ENCODE data around the gene UBE2L5. TPM values are rescaled to one million over a fixed set of nuclear protein-coding genes. Genes with fewer than 3 reads are reported as not detected.
"Not testable (repeated sequence)": the region's sequence is repeated elsewhere in the genome, so short reads cannot be mapped to it uniquely, and the experiment has no call there.

Gene UBE2L5
- polyA plus RNA-seq, 1 donor from 2014 or later = not detected

DNA sequence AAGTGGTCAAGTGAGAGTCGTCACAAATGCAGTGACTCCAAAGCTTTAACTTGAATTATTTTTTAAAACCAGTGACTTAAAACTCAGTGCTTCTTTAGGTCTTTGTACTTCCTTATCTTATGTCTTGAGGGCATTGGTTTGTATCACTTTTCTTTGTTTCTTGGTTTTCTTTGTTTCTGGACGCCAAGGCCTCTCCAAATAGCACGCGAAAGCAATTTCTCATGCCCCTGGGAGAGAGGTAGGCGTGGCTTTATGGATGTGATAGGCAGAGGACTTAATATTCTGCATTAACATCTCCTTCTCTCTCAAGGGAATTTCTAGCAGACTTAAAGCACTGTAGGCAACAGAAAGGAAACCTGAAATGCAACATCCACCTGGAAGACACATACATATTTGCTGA lies 20.6 kb downstream of the UBE2L5 start:
- H3F3A ChIP-seq (ENCODE audit: insufficient read depth, low read length, poor library complexity, severe bottlenecking) = no peaks in the 10 kb centered on the region
- no peaks in the 10 kb centered on the region for H3K36me3 ChIP-seq (ENCODE audit: insufficient read depth, low read length)
- H3K9me2 ChIP-seq (ENCODE audit: insufficient read depth, low read length) = no peaks in the 10 kb centered on the region
- no peaks in the 10 kb centered on the region for H3K27me3 ChIP-seq (ENCODE audit: insufficient read depth, low read depth, low read length)
- H3K27ac ChIP-seq (ENCODE audit: low read length) = no peak overlapping the region
- no peak overlapping the region for H3K9ac ChIP-seq (ENCODE audit: low read length)
- no peak overlapping the region for H3K4me2 ChIP-seq (ENCODE audit: low read length)
- H3K9me3 ChIP-seq (ENCODE audit: low read length) = no peaks in the 10 kb centered on the region
- no peak overlapping the region for H3K4me3 ChIP-seq (ENCODE audit: low read length)
- H2AFZ ChIP-seq (ENCODE audit: low read depth, low read length) = no peak overlapping the region
- TF ChIP-seq, protein P1, sequence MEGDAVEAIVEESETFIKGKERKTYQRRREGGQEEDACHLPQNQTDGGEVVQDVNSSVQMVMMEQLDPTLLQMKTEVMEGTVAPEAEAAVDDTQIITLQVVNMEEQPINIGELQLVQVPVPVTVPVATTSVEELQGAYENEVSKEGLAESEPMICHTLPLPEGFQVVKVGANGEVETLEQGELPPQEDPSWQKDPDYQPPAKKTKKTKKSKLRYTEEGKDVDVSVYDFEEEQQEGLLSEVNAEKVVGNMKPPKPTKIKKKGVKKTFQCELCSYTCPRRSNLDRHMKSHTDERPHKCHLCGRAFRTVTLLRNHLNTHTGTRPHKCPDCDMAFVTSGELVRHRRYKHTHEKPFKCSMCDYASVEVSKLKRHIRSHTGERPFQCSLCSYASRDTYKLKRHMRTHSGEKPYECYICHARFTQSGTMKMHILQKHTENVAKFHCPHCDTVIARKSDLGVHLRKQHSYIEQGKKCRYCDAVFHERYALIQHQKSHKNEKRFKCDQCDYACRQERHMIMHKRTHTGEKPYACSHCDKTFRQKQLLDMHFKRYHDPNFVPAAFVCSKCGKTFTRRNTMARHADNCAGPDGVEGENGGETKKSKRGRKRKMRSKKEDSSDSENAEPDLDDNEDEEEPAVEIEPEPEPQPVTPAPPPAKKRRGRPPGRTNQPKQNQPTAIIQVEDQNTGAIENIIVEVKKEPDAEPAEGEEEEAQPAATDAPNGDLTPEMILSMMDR (IDR thresholded peaks at IDR 0.05; ENCODE audit: poor library complexity, severe bottlenecking) = no peak
- TF ChIP-seq RAD21 (conservative IDR thresholded peaks at IDR 0.05) = no peak
- TF ChIP-seq, protein P2, sequence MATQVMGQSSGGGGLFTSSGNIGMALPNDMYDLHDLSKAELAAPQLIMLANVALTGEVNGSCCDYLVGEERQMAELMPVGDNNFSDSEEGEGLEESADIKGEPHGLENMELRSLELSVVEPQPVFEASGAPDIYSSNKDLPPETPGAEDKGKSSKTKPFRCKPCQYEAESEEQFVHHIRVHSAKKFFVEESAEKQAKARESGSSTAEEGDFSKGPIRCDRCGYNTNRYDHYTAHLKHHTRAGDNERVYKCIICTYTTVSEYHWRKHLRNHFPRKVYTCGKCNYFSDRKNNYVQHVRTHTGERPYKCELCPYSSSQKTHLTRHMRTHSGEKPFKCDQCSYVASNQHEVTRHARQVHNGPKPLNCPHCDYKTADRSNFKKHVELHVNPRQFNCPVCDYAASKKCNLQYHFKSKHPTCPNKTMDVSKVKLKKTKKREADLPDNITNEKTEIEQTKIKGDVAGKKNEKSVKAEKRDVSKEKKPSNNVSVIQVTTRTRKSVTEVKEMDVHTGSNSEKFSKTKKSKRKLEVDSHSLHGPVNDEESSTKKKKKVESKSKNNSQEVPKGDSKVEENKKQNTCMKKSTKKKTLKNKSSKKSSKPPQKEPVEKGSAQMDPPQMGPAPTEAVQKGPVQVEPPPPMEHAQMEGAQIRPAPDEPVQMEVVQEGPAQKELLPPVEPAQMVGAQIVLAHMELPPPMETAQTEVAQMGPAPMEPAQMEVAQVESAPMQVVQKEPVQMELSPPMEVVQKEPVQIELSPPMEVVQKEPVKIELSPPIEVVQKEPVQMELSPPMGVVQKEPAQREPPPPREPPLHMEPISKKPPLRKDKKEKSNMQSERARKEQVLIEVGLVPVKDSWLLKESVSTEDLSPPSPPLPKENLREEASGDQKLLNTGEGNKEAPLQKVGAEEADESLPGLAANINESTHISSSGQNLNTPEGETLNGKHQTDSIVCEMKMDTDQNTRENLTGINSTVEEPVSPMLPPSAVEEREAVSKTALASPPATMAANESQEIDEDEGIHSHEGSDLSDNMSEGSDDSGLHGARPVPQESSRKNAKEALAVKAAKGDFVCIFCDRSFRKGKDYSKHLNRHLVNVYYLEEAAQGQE (IDR thresholded peaks at IDR 0.05; ENCODE audit: borderline replicate concordance) = no peak
- no peak for TF ChIP-seq EP300 (conservative IDR thresholded peaks at IDR 0.05; ENCODE audit: poor library complexity, severe bottlenecking)
- TF ChIP-seq POLR2AphosphoS5 (IDR thresholded peaks at IDR 0.05) = no peak
- TF ChIP-seq TAF1 (IDR thresholded peaks at IDR 0.05; ENCODE audit: low read depth) = no peak
- no peak for TF ChIP-seq SMC3 (conservative IDR thresholded peaks at IDR 0.05; ENCODE audit: poor library complexity)
- TF ChIP-seq MXI1 (conservative IDR thresholded peaks at IDR 0.05; ENCODE audit: poor library complexity, severe bottlenecking) = no peak
- H3K79me2 ChIP-seq (replicated peaks; ENCODE audit: insufficient read depth, low read length) = no peaks in the 10 kb centered on the region
- no peaks in the 10 kb centered on the region for H4K20me1 ChIP-seq (ENCODE audit: insufficient read depth)

DNA sequence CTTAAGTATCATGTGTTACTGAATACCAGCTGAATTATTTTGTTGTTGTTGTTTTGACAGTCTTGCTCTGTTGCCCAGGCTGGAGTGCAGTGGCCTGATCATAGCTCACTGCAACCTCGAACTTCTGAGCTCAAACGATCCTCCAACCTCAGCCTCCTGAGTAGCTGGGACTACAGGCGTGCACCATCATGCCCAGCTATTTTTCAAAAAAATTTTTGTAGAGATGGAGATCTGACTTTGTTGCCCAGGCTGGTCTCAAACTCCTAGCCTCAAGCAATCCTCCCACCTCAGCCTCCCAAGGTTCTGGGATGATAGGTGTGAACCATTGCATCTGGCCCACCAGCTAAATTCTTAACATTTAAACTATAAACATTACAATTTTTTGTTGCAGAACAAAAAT lies 21.2 kb downstream of the UBE2L5 start:
- H3K9me3 ChIP-seq (ENCODE audit: low read length); H3K36me3 ChIP-seq (ENCODE audit: insufficient read depth, low read length); H2AFZ ChIP-seq (ENCODE audit: low read depth, low read length); H3K4me2 ChIP-seq (ENCODE audit: low read length); H3K79me2 ChIP-seq (replicated peaks; ENCODE audit: insufficient read depth, low read length); H3K4me3 ChIP-seq (ENCODE audit: low read length); H3K27me3 ChIP-seq (ENCODE audit: insufficient read depth, low read depth, low read length); H3F3A ChIP-seq (ENCODE audit: insufficient read depth, low read length, poor library complexity, severe bottlenecking); H3K9ac ChIP-seq (ENCODE audit: low read length); H3K9me2 ChIP-seq (ENCODE audit: insufficient read depth, low read length); H3K27ac ChIP-seq (ENCODE audit: low read length); H4K20me1 ChIP-seq (ENCODE audit: insufficient read depth): not testable (repeated sequence)

DNA sequence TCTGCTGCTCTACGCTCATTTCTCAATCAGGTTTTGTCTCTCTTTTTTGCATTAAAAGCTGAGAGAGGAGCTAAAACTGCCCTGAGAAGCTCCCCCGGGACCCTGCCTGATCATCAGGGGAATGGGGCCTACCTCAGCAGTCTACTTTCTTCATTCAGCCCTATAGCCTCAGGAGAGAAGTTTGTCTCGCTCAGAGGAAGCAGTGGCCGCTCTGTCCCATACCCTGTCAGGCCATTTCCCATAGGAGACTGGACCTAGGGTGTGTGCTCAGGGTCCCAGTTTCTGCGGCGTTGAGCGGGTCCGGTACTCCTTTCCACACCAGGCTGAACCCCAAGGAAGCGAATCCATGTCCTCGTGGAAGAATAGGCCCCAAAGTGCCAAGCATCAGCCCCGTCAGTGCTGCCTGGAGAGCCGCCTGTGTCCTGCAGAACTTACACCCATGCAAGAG lies 21.7 kb downstream of the UBE2L5 start:
- Histone ChIP-seq H3K4me3 (ENCODE audit: low read length) (no peak overlapping the region), H3K27ac (ENCODE audit: low read length) (no peak overlapping the region), H3K4me2 (ENCODE audit: low read length) (no peak overlapping the region), H3K9me3 (ENCODE audit: low read length) (no peaks in the 10 kb centered on the region), H3K9me2 (ENCODE audit: insufficient read depth, low read length) (no peaks in the 10 kb centered on the region), H3K79me2 (replicated peaks; ENCODE audit: insufficient read depth, low read length) (no peaks in the 10 kb centered on the region), H3K36me3 (ENCODE audit: insufficient read depth, low read length) (no peaks in the 10 kb centered on the region), H3K9ac (ENCODE audit: low read length) (no peak overlapping the region), H3F3A (ENCODE audit: insufficient read depth, low read length, poor library complexity, severe bottlenecking) (no peaks in the 10 kb centered on the region), H4K20me1 (ENCODE audit: insufficient read depth) (no peaks in the 10 kb centered on the region), H2AFZ (ENCODE audit: low read depth, low read length) (no peak overlapping the region), H3K27me3 (ENCODE audit: insufficient read depth, low read depth, low read length) (no peaks in the 10 kb centered on the region)
- TF ChIP-seq RAD21 (conservative IDR thresholded peaks at IDR 0.05) = no peak
- TF ChIP-seq, protein P2 (IDR thresholded peaks at IDR 0.05; ENCODE audit: borderline replicate concordance) = no peak
- TF ChIP-seq, protein P1 (IDR thresholded peaks at IDR 0.05; ENCODE audit: poor library complexity, severe bottlenecking) = no peak

All from neural cell (in vitro differentiated cells).